Nephron (organoid): ENCODE measurements around the gene ZNF512.

Experiments
- H3K27ac Mint-ChIP-seq, 3 experiments: 2 replicates each; pipeline ENCODE4 v1.8.0; 2020; ENCODE audit warnings: mixed read lengths in 3 of 3, mild to moderate bottlenecking in 2 of 3, moderate library complexity in 1 of 3
- H3K27me3 Mint-ChIP-seq: 2 replicates; pipeline ENCODE4 v1.8.0; 2021; ENCODE audit warnings: low read depth, mild to moderate bottlenecking, moderate library complexity, mixed read lengths
- H3K36me3 Mint-ChIP-seq: 2 replicates; pipeline ENCODE4 v1.8.0; 2020; ENCODE audit warnings: low read depth, mixed read lengths
- H3K4me1 Mint-ChIP-seq: 2 replicates; pipeline ENCODE4 v1.8.0; 2020; ENCODE audit warnings: mixed read lengths
- H3K4me3 Mint-ChIP-seq, 3 experiments: 2 replicates each; pipeline ENCODE4 v1.8.0; 2020; ENCODE audit warnings: mild to moderate bottlenecking in 3 of 3, mixed read lengths in 3 of 3, moderate library complexity in 2 of 3
- H3K9me3 Mint-ChIP-seq: 2 replicates; pipeline ENCODE4 v1.8.0; 2020; ENCODE audit warnings: mixed read lengths
- CTCF ChIP-seq, 3 experiments: fragments of 200-600 bp; sonication (generic); IDR thresholded peaks; one replicate each; pipeline ENCODE4 v1.5.0; 2021; ENCODE audit warnings: antibody characterized with exemption in 3 of 3; ENCODE audit not compliant: unreplicated experiment in 3 of 3

ZNF512 gene

DNA sequence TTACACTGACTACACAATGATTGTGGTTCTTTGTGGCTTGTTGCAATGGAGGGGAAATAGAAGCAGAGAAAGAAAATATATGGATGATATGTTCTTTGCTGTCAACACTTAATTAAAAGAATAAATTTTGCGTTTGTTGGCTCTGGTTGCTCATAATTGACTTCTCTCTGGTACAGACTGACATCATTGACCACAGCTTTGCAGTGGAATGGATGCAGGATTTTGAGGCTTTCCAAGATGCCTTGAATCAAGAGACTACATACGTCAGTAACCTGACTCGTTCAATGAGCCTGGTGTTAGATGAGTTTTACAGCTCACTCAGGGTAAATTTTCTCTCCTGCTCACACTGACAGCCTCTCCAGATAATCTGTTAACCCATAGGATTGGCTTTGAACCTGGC lies 55.9 kb downstream of the ZNF512 start:
- Mint-ChIP-seq H3K36me3 (peaks cover 64% of the 10 kb centered on the region), H3K9me3 (no peaks in the 10 kb centered on the region), H3K27ac (no peak overlapping the region), H3K4me1 (no peaks in the 10 kb centered on the region), H3K27me3 (no peaks in the 10 kb centered on the region), H3K4me3 (no peak overlapping the region)
- no peak for TF ChIP-seq CTCF (IDR thresholded peaks at IDR 0.05; ENCODE audit: unreplicated experiment in 3 of 3)

- no peaks in the 10 kb centered on the region for H3K9me3 Mint-ChIP-seq
- H3K4me3 Mint-ChIP-seq = no peak overlapping the region
- peaks cover 58% of the 10 kb centered on the region for H3K36me3 Mint-ChIP-seq
- H3K4me1 Mint-ChIP-seq = no peaks in the 10 kb centered on the region
- no peak overlapping the region for H3K27ac Mint-ChIP-seq
- no peak for TF ChIP-seq CTCF (IDR thresholded peaks at IDR 0.05; ENCODE audit: unreplicated experiment in 3 of 3)
- no peaks in the 10 kb centered on the region for H3K27me3 Mint-ChIP-seq
Observed at GRCh38 chr2:27640722-27641245, 57.9 kb downstream of the ZNF512 start.

DNA sequence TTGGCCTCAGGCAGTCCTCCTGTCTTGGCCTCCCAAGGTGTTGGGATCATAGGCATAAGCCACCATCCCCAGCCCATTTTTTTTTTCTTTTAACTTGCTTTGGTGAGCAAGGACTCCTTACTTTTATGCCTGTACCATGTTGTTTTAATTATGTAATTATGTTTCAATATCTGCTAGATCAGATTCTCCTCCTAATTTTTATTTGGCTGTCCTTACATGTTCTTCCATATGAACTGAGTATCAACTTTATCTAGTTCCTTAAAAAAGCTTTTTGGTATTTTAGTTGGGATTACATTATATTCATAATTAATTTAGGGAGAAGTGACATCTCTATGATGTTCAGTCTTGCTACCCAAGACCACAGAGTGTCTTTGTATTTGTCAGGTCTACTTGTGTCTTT lies 62.4 kb downstream of the ZNF512 start:
- no peak overlapping the region for H3K4me3 Mint-ChIP-seq
- no peaks in the 10 kb centered on the region for H3K27me3 Mint-ChIP-seq
- TF ChIP-seq CTCF (IDR thresholded peaks at IDR 0.05; ENCODE audit: unreplicated experiment in 3 of 3) = no peak
- no peaks in the 10 kb centered on the region for H3K4me1 Mint-ChIP-seq
- no peak overlapping the region for H3K27ac Mint-ChIP-seq
- no peaks in the 10 kb centered on the region for H3K9me3 Mint-ChIP-seq
- peaks cover 53% of the 10 kb centered on the region for H3K36me3 Mint-ChIP-seq

GRCh38 chr2:27647289-27647688 lies 64.4 kb downstream of the ZNF512 start:
- H3K27me3 Mint-ChIP-seq = no peaks in the 10 kb centered on the region
- H3K9me3 Mint-ChIP-seq = no peaks in the 10 kb centered on the region
- H3K36me3 Mint-ChIP-seq = peaks cover 50% of the 10 kb centered on the region
- H3K27ac Mint-ChIP-seq = no peak overlapping the region
- TF ChIP-seq CTCF (IDR thresholded peaks at IDR 0.05; ENCODE audit: unreplicated experiment in 3 of 3) = no peak
- H3K4me1 Mint-ChIP-seq = no peaks in the 10 kb centered on the region
- no peak overlapping the region for H3K4me3 Mint-ChIP-seq

GRCh38 chr2:27647737-27648136 lies 64.9 kb downstream of the ZNF512 start:
- no peak for TF ChIP-seq CTCF (IDR thresholded peaks at IDR 0.05; ENCODE audit: unreplicated experiment in 3 of 3)
- no peak overlapping the region for H3K27ac Mint-ChIP-seq
- no peaks in the 10 kb centered on the region for H3K27me3 Mint-ChIP-seq
- no peak overlapping the region for H3K4me3 Mint-ChIP-seq
- H3K36me3 Mint-ChIP-seq = peaks cover 54% of the 10 kb centered on the region
- no peaks in the 10 kb centered on the region for H3K9me3 Mint-ChIP-seq
- H3K4me1 Mint-ChIP-seq = no peaks in the 10 kb centered on the region

- TF ChIP-seq CTCF (IDR thresholded peaks at IDR 0.05; ENCODE audit: unreplicated experiment in 3 of 3) = no peak
- no peaks in the 10 kb centered on the region for H3K27me3 Mint-ChIP-seq
- no peak overlapping the region for H3K4me3 Mint-ChIP-seq
- H3K36me3 Mint-ChIP-seq = peaks cover 68% of the 10 kb centered on the region
- no peaks in the 10 kb centered on the region for H3K4me1 Mint-ChIP-seq
- no peaks in the 10 kb centered on the region for H3K9me3 Mint-ChIP-seq
- no peak overlapping the region for H3K27ac Mint-ChIP-seq
Observed at GRCh38 chr2:27651056-27651455, 68.2 kb downstream of the ZNF512 start.
